HG02798 (cell line): ENCODE data around the gene FBP1.

ENCODE experiments used
- ATAC-seq: cut with Tn5 transposase; IDR thresholded peaks from one replicate; pipeline ENCODE4 v1.9.1; 2021; ENCODE audit warnings: mild to moderate bottlenecking; ENCODE audit not compliant: unreplicated experiment, poor library complexity

The FBP1 gene

GRCh38 chr9:94657021-94657725, 17.9 kb upstream of the FBP1 start:
- no peak for ATAC-seq

DNA sequence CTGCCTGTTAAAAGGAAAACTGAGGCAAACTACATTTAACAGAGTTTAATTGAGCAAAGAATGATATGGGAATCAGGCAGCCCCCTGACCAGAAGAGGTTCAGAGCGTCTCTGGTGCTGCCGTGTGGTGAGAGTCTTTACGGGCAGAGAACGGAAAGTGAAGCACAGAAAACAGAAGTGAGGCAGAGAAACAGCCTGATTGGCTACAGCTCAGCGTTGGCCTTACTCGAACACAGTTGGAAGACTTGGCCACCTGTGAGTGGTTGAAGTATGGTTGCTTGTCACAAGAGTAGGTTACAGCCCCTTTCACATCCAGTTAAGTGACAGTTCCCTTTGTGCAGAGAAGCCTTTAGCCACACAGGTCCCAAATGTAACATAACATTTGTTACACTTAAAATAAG, 16.9 kb upstream of the FBP1 start:
- ATAC-seq = peak; percentile 98

DNA sequence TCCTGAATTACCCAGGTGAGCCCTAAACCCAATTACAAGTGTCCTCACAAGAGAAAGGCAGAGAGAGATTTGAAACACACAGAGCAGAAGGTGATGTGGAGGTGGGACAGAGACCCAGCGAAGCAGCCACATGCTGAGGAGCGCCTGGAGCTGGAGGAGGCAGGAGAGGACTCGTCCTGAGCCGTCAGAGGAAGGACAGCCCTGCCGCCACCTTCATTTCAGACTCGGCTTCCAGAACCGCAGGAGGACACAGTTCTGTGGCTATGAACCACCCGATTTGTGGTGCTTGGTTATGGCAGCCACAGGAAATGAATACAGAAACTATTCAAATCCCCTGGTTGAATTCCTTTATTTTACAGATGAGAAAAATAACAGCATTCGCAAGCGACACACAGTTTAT, 16.4 kb upstream of the FBP1 start:
- ATAC-seq = peak; percentile 16

GRCh38 chr9:94654165-94654894, 15.0 kb upstream of the FBP1 start:
- ATAC-seq = no peak

- no peak for ATAC-seq
Measured at GRCh38 chr9:94650949-94651348, 11.6 kb upstream of the FBP1 start.

DNA sequence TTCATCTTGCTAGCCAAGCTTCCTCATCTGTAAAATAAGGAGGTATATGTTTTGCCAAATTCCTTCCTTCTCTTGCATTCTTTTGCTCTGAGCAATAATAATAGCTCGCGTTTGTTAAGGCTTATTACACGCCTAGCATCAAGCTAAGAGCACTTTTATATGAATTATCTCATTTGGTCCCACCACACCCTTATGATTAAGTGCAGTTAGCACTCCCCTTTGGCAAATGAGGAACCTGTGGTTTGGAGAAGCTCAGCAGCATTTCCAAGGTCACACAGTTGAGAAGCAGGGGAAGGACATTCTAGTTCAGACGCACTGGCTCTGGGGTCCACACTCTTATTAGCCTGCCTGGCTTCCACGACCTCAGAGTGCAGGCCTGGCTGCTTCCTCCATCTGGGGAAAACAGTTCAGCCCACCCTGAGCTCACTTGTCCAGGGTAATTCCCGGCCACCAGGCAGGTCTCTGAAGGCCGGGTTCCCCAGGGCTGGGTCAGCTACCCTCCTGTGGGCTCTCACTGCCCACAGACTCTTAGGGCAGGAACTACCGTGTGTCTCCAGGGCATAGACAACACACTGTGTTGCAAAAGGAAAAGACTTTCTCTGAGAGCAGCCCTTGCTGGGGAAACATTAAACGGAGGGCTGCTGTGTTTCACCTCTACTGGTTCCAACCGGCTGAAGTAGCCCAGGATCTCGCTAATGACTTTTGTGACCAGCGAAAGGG, 9.9 kb upstream of the FBP1 start:
- no peak for ATAC-seq

DNA sequence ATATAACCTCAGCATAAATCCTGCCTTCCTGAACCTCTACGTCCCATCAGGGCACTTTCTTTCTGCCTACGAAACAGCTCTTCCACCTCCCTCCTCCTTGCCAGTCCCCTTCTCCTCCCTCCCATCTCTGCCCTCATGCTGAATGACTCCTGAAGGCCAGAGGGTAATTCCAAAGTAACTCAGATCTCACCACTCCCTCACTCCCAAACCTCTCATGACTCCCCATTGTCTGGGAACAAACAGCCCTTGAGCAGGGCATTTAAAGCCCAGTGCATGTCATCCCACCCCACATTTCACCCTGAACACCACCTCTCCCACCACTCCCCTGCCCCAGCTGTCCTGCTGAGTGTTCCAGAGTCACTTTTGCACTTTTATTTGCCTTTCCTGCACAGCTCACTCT, 8.9 kb upstream of the FBP1 start:
- no peak for ATAC-seq

GRCh38 chr9:94645901-94646300, 6.6 kb upstream of the FBP1 start:
- no peak for ATAC-seq

GRCh38 chr9:94644543-94644942, 5.2 kb upstream of the FBP1 start:
- ATAC-seq = no peak

GRCh38 chr9:94643741-94644140, 4.4 kb upstream of the FBP1 start:
- ATAC-seq = no peak

- no peak for ATAC-seq
Measured at GRCh38 chr9:94643176-94643575, 3.9 kb upstream of the FBP1 start.

DNA sequence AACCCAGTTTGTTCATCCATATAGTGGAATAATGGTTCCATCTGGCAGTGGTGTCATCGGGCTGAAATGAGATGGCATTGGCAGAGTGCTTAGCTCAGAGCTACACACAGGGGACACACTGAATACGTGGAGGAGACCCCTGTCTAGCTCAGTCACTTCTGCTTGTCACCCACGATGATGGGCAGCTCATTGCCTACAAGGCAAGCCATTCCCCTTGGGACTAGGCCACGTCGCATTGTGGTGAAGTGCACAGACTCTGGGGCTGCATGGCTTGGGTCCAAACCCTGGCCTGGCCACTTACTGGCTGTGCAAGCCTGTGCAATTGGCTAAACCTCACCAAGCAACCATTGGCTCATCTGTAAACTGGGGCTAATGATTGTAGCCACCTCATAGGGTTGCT, 3.2 kb upstream of the FBP1 start:
- ATAC-seq = no peak

GRCh38 chr9:94639999-94640376, 670 bp upstream of the FBP1 start:
- no peak for ATAC-seq

DNA sequence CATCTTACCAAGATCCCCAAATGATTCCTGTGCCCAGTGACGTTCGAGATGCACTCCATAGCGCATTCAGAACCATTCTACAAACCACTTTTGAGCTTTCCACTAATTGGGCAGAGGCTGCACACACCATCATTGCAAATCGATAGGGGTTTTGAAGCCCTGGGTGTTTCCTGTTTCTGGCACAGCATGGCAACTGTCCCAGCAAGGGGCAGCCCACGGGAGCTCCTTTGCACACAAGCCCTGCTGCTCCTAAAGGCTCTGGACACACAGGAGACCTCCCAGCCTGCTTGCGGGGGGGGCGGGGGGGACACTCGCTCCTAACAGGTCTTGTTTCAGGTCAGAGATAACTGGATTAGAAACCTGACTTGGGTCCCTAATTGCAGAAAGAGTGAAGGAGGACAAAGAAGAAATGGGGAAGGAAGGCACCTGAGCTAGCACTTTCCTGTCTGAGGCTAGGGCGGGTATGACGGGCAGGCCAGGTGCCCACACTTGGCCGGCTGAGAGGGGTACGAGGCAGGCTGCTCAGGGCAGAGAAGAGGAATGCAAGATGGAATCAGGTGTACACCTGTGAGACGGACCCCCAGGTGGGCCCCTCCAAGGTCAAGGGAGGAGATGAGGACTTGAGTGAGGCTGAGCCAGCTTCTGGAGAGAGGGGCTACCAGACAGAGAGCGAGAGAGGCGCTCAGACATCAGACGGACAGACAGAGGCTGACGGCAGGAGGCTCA, 820 bp downstream of the FBP1 start:
- ATAC-seq = no peak

GRCh38 chr9:94632737-94633136, 6.6 kb downstream of the FBP1 start:
- ATAC-seq = no peak

DNA sequence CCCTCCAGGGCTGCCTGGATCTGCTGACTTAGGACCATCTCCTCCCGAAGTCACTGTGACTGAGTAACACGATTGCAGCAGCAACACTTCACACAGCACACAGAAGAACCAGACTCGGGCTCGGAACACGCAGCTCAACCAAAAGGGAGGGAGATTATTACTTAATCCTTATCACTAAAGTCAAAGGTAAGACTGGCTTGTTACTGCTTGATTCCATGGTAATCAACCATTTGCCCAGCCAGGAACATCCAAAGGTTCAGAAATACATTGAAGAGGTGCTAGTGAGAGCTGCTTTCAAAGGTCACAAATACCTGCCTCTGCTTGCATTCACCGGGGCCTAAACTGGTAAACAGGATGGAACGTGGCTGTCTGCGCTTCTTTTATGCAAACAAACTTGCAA, 7.7 kb downstream of the FBP1 start:
- ATAC-seq = no peak

DNA sequence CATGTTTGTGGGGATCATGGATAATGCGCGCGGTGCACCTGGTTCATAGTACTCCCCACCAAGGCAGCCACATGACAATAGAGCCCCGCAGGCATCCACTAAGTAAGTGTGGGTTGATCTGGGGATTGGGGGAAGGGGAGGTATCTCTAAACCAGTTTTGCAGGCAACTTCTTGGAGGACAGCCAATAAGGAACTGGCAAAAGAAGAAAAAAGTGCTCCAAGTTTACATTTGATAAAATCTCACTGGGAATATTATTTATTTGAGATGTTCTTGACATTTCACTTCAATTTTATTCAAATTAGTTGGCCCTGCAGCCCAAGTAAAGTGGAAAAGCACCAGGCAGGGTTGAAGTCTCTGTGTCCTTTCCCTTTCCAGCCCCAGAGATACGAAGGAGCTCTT, 8.5 kb downstream of the FBP1 start:
- no peak for ATAC-seq

GRCh38 chr9:94630281-94630680, 9.0 kb downstream of the FBP1 start:
- ATAC-seq = no peak

DNA sequence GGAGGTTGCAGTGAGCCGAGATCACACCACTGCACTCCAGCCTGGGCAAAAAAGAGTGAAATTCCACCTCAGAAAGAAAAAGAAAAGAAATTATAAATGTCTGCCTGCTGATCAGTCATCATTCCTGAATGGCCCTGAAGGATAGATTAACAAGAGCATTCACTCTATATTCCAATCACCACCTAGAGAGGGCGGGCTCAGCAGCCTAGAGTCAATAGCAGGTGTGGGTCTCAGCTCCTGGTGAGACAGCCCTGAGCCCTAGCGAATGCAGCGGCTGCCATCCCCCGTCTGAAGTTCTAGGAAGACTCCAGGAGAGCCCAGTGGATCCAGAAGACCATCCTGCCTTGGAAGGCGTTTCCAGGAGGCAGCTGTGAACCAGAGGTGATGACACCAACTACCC, 12.0 kb downstream of the FBP1 start:
- ATAC-seq = no peak

GRCh38 chr9:94625835-94626234, 13.5 kb downstream of the FBP1 start:
- ATAC-seq = no peak

- no peak for ATAC-seq
Measured at GRCh38 chr9:94624629-94625028, 14.7 kb downstream of the FBP1 start.
